Left kidney (tissue), 8 donors: ENCODE measurements around the gene KIF7. TPM values are rescaled to one million over a fixed set of nuclear protein-coding genes. Genes with fewer than 3 reads are reported as not detected.
"Not testable (repeated sequence)": the region's sequence is repeated elsewhere in the genome, so short reads cannot be mapped to it uniquely, and the experiment has no call there.

ENCODE experiments used
- DNase-seq: peaks from one replicate; pipeline ENCODE4 v3.0.0-alpha.2; 2013
- long read RNA-seq, 8 donors: transcript quantifications; one replicate each; lab custom pipeline, GENCODE V29; 2026
- polyA plus RNA-seq: library from polyadenylated mRNA; unstranded; fragments of 120-200 nt; gene quantifications from one replicate; pipeline ENCODE4 v1.2.1, GENCODE V29; 2013; ENCODE audit not compliant: insufficient read length

Gene KIF7, protein sequence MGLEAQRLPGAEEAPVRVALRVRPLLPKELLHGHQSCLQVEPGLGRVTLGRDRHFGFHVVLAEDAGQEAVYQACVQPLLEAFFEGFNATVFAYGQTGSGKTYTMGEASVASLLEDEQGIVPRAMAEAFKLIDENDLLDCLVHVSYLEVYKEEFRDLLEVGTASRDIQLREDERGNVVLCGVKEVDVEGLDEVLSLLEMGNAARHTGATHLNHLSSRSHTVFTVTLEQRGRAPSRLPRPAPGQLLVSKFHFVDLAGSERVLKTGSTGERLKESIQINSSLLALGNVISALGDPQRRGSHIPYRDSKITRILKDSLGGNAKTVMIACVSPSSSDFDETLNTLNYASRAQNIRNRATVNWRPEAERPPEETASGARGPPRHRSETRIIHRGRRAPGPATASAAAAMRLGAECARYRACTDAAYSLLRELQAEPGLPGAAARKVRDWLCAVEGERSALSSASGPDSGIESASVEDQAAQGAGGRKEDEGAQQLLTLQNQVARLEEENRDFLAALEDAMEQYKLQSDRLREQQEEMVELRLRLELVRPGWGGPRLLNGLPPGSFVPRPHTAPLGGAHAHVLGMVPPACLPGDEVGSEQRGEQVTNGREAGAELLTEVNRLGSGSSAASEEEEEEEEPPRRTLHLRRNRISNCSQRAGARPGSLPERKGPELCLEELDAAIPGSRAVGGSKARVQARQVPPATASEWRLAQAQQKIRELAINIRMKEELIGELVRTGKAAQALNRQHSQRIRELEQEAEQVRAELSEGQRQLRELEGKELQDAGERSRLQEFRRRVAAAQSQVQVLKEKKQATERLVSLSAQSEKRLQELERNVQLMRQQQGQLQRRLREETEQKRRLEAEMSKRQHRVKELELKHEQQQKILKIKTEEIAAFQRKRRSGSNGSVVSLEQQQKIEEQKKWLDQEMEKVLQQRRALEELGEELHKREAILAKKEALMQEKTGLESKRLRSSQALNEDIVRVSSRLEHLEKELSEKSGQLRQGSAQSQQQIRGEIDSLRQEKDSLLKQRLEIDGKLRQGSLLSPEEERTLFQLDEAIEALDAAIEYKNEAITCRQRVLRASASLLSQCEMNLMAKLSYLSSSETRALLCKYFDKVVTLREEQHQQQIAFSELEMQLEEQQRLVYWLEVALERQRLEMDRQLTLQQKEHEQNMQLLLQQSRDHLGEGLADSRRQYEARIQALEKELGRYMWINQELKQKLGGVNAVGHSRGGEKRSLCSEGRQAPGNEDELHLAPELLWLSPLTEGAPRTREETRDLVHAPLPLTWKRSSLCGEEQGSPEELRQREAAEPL (N-terminal part only)
- 13.7 TPM for polyA plus RNA-seq
- long read RNA-seq, donor 1, result 0 reads
- long read RNA-seq, donor 2, result 0 reads
- long read RNA-seq, donor 3, result 0 reads
- long read RNA-seq, donor 4, result 0 reads
- long read RNA-seq, donor 5, result 0 reads
- long read RNA-seq, donor 6, result 0 reads
- long read RNA-seq, donor 7, full-length matches to known transcripts, result 1 of 7 reads
- long read RNA-seq, donor 7, partial matches to known transcripts, result 6 of 7 reads
- long read RNA-seq, donor 7, other reads (novel, unspliced or antisense), result 0 of 7 reads
- long read RNA-seq, donor 8, result 0 reads

- DNase-seq, result peak; percentile 68
Measured at GRCh38 chr15:89654847-89655805, at the start of gene KIF7. Gene KIF7 (minus strand): TSS chr15:89655467. CDS start chr15:89652930, 2,537 bp downstream.

GRCh38 chr15:89704411-89704810 lies 49.1 kb upstream of the KIF7 start:
- no peak for DNase-seq

GRCh38 chr15:89695198-89695597 lies 39.9 kb upstream of the KIF7 start:
- no peak for DNase-seq

GRCh38 chr15:89693696-89694095 lies 38.4 kb upstream of the KIF7 start:
- no peak for DNase-seq

GRCh38 chr15:89693091-89693490 lies 37.8 kb upstream of the KIF7 start:
- DNase-seq, result no peak

DNA sequence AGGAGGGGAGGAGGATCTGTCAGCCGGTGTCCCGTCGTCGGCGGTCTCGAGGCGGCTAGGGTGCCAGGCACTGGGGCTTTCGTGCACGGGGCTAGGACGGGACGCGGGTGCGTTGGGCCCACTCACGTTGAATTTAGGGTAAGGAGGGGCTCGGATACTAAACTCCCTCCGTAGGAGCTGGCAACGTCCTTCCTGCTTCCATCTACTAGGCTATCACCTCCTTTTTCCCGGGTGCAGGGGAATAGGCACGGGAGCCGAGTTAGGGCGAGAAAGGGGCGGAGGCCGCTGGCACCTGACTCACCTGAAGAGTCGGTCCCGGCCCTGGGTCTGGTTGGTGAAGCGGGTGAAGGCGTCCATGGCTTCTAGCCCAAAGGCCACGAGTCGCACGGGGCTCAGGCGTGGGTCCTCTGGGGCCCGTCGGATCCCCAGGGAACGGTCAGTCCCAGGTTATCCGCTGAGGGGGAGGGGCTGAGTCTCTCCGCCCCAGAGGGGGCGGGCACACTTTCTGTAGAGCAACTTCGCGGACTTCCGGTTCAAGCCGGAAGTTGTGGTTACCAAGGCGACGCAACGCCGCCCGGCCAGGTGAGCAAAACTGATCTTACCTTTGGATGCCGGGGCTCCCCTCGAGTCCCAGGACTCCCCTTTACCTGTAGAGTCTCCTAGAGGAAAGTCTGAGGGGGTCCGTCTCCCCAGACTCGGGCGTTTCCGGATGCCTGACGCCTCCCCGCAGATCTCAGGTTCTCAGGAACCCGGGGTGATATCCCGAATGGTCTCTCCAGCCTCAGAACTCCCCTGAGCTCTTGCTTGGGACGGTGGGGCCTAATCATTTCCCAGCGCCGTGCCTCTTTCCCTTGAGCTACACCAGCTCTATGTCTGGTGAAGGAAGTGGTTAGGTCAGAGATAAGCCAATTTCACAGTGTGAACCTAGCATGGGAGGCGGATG lies 35.3 kb upstream of the KIF7 start, which contains the start of the genes PEX11A and WDR93:
TSS of gene PEX11A (minus strand) at position 479 of the 943 bp plus-strand sequence. CDS start at position 357, 122 bp downstream.
TSS of gene WDR93 (plus strand) at position 536 of the 943 bp plus-strand sequence. CDS start 10,936 bp downstream, outside the sequence.
- DNase-seq, result peak; percentile 83

DNA sequence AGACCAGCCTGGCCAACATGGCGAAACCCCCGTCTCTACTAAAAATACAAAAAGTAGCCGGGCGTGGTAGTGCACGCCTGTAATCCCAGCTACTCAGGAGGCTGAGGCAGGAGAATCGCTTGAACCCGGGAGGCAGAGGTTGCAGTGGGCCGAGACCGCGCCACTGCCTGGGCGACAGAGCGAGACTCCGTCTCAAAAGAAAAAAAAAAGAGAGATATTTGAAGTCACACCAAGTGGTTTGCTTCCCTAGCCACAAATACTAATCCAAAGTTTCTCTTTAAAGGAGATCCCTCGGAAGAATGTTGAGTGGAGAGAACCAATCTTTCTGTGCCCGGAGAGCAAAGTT lies 34.6 kb upstream of the KIF7 start:
- not testable (repeated sequence) for DNase-seq

- no peak for DNase-seq
Measured at GRCh38 chr15:89686522-89686921, 31.3 kb upstream of the KIF7 start.

GRCh38 chr15:89685995-89686394 lies 30.7 kb upstream of the KIF7 start:
- no peak for DNase-seq

DNA sequence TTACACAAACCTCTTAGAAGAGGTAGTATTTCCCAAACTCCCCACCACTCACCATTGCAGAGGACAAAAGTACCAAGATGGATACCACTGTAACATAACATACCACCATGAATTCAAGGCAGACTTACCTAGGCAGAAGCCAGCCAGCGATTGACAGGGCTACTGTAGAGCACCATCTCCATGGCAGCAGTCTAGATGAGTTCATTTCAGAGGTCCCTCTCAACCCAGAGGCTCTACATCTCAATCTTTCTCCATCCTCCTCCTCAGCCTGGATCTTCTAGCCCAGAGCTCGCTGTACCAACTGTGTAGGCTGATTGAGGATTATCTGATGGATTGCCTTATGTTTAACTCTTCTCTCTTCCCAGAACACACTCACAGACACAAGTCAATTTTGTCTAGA lies 25.9 kb upstream of the KIF7 start:
- no peak for DNase-seq

DNA sequence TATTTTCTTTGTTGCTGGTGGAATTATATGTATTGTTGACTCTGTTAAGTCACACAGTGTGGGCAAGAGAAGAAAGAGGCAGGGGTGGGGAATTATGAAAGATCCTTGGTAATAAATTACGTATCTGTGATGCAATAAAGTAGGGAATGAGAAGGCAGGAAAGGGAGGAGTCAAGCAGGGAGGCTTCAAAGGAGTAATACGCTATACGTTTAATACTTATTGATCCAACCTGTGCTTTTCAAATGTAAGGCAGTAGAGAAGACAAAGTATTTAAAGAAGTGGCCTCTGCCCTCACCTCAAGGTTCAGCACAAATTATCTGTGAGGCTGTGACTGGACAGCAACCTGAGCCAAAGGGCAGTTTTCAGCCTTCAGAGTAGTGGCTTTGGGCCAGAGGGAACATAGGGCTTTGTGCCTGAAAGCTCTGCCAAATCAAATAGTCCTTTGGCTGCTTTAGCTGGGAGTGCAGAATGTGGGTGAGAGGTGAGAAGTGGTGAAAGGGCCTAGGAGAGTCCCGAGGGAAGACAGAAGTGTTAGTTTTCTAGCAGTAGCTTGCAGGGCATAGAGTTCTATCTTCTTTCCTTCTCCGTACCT lies 25.1 kb upstream of the KIF7 start:
- DNase-seq, result no peak

DNA sequence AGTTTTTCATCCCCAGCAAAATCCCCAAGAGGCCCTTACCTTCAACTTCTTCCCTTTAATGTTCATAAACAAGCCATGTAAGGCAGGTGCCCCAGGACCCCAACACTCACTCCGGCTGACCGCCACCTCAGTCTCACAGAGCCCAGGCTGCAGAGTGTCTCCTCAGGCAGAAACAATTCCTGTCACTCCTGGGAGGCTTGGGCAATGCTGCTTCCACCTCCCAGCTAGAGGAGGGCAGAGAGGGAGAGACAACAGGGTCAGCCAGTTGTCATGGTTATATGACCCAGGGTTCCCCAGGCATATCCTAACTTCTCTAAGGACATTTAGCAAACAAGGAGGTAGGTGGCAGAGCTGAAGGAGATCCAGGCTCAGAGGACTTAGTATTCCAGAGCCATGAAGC lies 23.9 kb upstream of the KIF7 start, which contains the start of gene PLIN1:
TSS of gene PLIN1 (minus strand) at position 156 of the 400 bp plus-strand sequence. CDS start 1,878 bp downstream, outside the sequence.
- DNase-seq, result no peak

GRCh38 chr15:89677381-89677780 lies 22.1 kb upstream of the KIF7 start:
- no peak for DNase-seq

DNA sequence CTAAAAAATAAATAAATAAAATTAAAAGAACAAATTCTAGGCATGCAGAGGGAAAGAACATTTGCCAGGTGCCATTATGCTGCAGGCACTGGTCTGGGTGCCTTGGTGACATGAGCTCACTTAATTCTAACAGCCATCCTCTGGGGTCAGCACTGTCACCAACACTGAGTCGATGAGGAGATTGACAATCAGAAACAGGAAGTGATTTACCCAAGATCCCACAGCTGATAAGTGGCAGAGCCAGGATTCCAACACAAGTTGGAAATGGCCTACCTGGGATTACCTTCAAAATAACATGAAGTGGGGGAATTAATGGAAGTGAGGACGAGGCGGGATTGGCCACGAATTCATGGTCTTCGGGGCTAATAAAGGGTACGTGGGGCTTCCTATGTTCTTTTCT lies 20.3 kb upstream of the KIF7 start:
- no peak for DNase-seq

GRCh38 chr15:89674526-89674925 lies 19.3 kb upstream of the KIF7 start:
- DNase-seq, result no peak

- no peak for DNase-seq
Measured at GRCh38 chr15:89673165-89673512, 17.9 kb upstream of the KIF7 start.

- DNase-seq, result no peak
Measured at GRCh38 chr15:89672221-89673164, 17.2 kb upstream of the KIF7 start.
